Measurements from ENCODE around the gene MED25.

The MED25 gene

DNA sequence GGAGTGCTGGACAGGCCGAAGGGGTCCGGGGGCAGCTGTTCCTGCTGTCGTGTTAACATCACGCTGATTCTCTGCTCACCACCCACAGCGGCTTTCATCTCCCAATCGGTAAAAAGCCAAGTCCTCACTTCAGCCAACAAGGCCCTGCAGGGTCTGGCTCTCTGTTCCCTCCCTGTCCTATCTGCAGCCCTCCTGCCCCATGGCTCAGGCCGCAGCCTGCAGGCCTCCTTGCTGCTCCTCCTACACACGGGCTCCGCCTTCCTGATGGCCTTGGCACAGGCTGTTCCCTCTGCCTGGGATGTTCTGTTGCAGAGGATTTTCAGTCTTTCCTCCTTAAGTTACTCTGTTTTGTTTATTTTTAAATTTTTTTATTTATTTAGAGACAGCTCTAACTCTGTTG lies 27.2 kb upstream of the MED25 start:
- no peak overlapping the region for H3K4me3 ChIP-seq (ENCODE audit: low read depth, low read length)
- no peak for DNase-seq (ENCODE audit: low read depth)
- TF ChIP-seq MYC (IDR thresholded peaks at IDR 0.05; ENCODE audit: low read depth, low read length) (no peak), POLR2A (IDR thresholded peaks at IDR 0.05; ENCODE audit: extremely low read depth, insufficient read length) (no peak)
- TF ChIP-seq, protein P1, sequence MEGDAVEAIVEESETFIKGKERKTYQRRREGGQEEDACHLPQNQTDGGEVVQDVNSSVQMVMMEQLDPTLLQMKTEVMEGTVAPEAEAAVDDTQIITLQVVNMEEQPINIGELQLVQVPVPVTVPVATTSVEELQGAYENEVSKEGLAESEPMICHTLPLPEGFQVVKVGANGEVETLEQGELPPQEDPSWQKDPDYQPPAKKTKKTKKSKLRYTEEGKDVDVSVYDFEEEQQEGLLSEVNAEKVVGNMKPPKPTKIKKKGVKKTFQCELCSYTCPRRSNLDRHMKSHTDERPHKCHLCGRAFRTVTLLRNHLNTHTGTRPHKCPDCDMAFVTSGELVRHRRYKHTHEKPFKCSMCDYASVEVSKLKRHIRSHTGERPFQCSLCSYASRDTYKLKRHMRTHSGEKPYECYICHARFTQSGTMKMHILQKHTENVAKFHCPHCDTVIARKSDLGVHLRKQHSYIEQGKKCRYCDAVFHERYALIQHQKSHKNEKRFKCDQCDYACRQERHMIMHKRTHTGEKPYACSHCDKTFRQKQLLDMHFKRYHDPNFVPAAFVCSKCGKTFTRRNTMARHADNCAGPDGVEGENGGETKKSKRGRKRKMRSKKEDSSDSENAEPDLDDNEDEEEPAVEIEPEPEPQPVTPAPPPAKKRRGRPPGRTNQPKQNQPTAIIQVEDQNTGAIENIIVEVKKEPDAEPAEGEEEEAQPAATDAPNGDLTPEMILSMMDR (IDR thresholded peaks at IDR 0.05; ENCODE audit: low read depth, low read length), result no peak
- TF ChIP-seq, protein P2, sequence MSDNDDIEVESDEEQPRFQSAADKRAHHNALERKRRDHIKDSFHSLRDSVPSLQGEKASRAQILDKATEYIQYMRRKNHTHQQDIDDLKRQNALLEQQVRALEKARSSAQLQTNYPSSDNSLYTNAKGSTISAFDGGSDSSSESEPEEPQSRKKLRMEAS (IDR thresholded peaks at IDR 0.05; ENCODE audit: low read depth, low read length), result no peak

DNA sequence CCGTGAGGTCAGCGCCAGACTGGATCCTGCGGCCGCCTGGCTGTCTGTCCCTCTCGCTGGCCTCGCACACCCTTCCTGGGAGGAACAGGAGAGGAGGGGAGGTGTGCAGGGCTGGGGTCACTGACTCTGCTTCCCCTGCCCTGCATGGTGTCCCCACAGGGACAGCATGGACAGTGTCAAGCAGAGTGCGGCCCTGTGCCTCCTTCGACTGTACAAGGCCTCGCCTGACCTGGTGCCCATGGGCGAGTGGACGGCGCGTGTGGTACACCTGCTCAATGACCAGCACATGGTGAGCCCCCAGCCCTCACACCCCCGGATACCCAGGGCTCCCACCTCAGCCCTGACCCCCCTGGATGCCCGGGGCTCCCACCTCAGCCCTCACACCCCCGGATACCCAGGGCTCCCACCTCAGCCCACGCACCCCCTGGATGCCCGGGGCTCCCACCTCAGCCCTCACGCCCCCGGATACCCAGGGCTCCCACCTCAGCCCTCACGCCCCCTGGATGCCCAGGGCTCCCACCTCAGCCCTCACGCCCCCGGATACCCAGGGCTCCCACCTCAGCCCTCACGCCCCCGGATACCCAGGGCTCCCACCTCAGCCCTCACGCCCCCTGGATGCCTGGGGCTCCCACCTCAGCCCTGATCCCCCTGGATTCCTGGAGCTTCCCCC lies 26.2 kb upstream of the MED25 start:
- TF ChIP-seq, protein P2 (IDR thresholded peaks at IDR 0.05; ENCODE audit: low read depth, low read length), result no peak
- TF ChIP-seq MYC (IDR thresholded peaks at IDR 0.05; ENCODE audit: low read depth, low read length) (no peak), POLR2A (IDR thresholded peaks at IDR 0.05; ENCODE audit: extremely low read depth, insufficient read length) (no peak)
- TF ChIP-seq, protein P1 (IDR thresholded peaks at IDR 0.05; ENCODE audit: low read depth, low read length), result no peak
- no peak for DNase-seq (ENCODE audit: low read depth)
- H3K4me3 ChIP-seq (ENCODE audit: low read depth, low read length), result no peak overlapping the region

DNA sequence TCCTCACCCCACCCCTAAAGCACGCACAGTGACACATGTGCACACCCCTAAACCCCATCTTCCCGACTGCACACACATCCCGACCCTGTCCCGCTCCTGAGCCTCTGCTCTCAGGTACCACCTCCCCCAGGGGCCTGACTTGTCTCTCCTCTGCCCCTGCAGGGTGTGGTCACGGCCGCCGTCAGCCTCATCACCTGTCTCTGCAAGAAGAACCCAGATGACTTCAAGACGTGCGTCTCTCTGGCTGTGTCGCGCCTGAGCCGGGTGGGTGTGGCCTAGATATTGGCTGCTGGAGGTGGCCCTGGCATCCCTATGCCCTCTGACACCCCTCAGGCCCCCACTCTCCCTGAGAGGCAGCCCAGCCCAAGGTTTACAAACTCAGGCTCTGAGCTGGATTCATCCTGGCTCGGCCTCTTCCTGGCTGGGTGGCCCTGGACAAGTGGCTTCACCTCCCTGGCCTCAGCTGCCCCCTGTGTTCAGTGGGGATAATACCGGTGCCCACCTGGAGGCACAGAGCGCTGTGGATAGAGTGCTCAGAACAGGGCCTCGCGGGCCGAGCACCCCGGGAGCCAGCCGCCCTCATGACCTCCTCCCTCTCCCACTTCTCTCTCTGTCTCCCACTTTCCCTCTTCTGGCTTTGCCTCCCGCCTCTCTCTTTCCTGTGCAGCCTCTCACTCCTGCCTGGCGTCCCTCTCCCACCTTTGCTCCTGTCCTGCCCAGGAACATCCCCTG lies 25.1 kb upstream of the MED25 start:
- no peak for DNase-seq (ENCODE audit: low read depth)
- TF ChIP-seq, protein P2 (IDR thresholded peaks at IDR 0.05; ENCODE audit: low read depth, low read length), result no peak
- TF ChIP-seq, protein P1 (IDR thresholded peaks at IDR 0.05; ENCODE audit: low read depth, low read length), result no peak
- TF ChIP-seq POLR2A (IDR thresholded peaks at IDR 0.05; ENCODE audit: extremely low read depth, insufficient read length) (no peak), MYC (IDR thresholded peaks at IDR 0.05; ENCODE audit: low read depth, low read length) (no peak)
- no peak overlapping the region for H3K4me3 ChIP-seq (ENCODE audit: low read depth, low read length)

DNA sequence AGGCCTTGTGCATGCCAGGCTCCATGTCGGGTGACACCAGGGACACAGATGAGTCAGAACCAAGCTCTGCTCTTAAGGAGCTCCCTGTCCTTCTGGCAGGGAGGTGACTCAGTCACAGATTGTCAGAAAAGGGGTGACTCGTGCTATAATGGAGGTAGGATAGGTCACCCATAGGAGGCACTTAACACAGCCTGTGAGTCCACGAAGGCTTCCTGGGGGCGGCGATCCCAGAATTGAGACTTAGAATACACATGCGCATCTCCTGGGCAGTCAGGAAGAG lies 24.6 kb upstream of the MED25 start:
- peak; percentile 39 for DNase-seq (ENCODE audit: low read depth)
- H3K4me3 ChIP-seq (ENCODE audit: low read depth, low read length), result no peak overlapping the region
- TF ChIP-seq, protein P2 (IDR thresholded peaks at IDR 0.05; ENCODE audit: low read depth, low read length), result no peak
- TF ChIP-seq POLR2A (IDR thresholded peaks at IDR 0.05; ENCODE audit: extremely low read depth, insufficient read length) (no peak), MYC (IDR thresholded peaks at IDR 0.05; ENCODE audit: low read depth, low read length) (no peak)
- TF ChIP-seq, protein P1 (IDR thresholded peaks at IDR 0.05; ENCODE audit: low read depth, low read length), result no peak

DNA sequence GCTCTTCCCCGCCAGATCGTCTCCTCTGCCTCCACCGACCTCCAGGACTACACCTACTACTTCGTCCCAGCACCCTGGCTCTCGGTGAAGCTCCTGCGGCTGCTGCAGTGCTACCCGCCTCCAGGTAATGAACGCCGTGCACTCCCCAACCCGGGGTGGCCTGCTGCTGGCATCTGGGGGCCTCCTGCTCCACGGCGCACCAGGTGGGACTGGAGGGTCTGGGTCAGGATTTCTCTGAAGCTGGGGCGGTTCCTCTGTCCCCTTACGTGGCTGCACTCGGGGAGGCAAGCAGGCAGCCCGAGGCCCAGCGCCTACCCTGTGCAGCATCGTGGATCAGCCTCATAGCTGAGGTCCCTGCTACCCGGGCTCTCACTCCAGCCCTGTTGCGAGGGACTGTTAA lies 22.5 kb upstream of the MED25 start:
- no peak for DNase-seq (ENCODE audit: low read depth)
- TF ChIP-seq, protein P2 (IDR thresholded peaks at IDR 0.05; ENCODE audit: low read depth, low read length), result no peak
- no peak for TF ChIP-seq MYC (IDR thresholded peaks at IDR 0.05; ENCODE audit: low read depth, low read length)
- TF ChIP-seq, protein P1 (IDR thresholded peaks at IDR 0.05; ENCODE audit: low read depth, low read length), result no peak
- TF ChIP-seq POLR2A (IDR thresholded peaks at IDR 0.05; ENCODE audit: extremely low read depth, insufficient read length), result no peak

More for the DNA sequence above, 22.5 kb upstream of the MED25 start:
- no peak overlapping the region for H3K4me3 ChIP-seq (ENCODE audit: low read depth, low read length)
